K562 (cell line): Measurements from ENCODE around the gene IL1B. TPM values are rescaled to one million over a fixed set of nuclear protein-coding genes. Genes with fewer than 3 reads are reported as not detected.

Source experiments
- CHCHD3 ChIP-seq: fragments of 250-450 bp; sonication (Bioruptor Pico); IDR thresholded peaks from 2 replicates; pipeline ENCODE4 v2.1.2; 2022; ENCODE audit warnings: mild to moderate bottlenecking
- DMBX1 ChIP-seq: fragments of 250-450 bp; sonication (Bioruptor Pico); IDR thresholded peaks from 2 replicates; pipeline ENCODE4 v1.8.0; 2022; ENCODE audit warnings: inconsistent platforms, mild to moderate bottlenecking, moderate library complexity, borderline replicate concordance
- ETV5 ChIP-seq: sonication (generic); formaldehyde crosslinking; IDR thresholded peaks from 2 replicates; pipeline ENCODE4 v1.4.0; 2020; ENCODE audit warnings: low read depth, mild to moderate bottlenecking, missing genetic modification reagents
- FOXO4 ChIP-seq: fragments of 450-650 bp; formaldehyde crosslinking; IDR thresholded peaks from 2 replicates; pipeline ENCODE4 v1.4.0; 2020; ENCODE audit warnings: mild to moderate bottlenecking, moderate library complexity
- GATAD2A ChIP-seq: fragments of 450-650 bp; IDR thresholded peaks from 2 replicates; pipeline ENCODE4 v1.6.1; 2017
- HDGF ChIP-seq: fragments of 450-650 bp; IDR thresholded peaks from 2 replicates; pipeline ENCODE4 v1.6.1; 2016
- HMBOX1 ChIP-seq: sonication (generic); IDR thresholded peaks from 2 replicates; pipeline ENCODE4 v1.6.1; 2016
- ILF3 ChIP-seq: fragments of 450-650 bp; IDR thresholded peaks from 2 replicates; pipeline ENCODE4 v1.6.1; 2018; ENCODE audit warnings: antibody characterized with exemption, mild to moderate bottlenecking, moderate library complexity, borderline replicate concordance
- MITF ChIP-seq: IDR thresholded peaks from 2 replicates; pipeline ENCODE4 v1.6.1; 2014; ENCODE audit warnings: antibody characterized with exemption
- MNT ChIP-seq, 2 experiments: fragments of 450-650 bp; conservative IDR thresholded peaks; 2 replicates each; pipeline ENCODE4 v1.6.1; 2017; ENCODE audit warnings: mild to moderate bottlenecking in 2 of 2, moderate library complexity in 2 of 2
- OTX1 ChIP-seq: fragments of 450-650 bp; formaldehyde crosslinking; IDR thresholded peaks from 2 replicates; pipeline ENCODE4 v1.4.0; 2022; ENCODE audit warnings: mild to moderate bottlenecking
- RBM22 ChIP-seq: fragments of 200-400 bp; formaldehyde crosslinking; IDR thresholded peaks from 2 replicates; pipeline ENCODE4 v1.6.1; 2018; ENCODE audit warnings: low read length, low read depth; ENCODE audit not compliant: poor library complexity, severe bottlenecking
- TRIM28 ChIP-seq: fragments of 450-650 bp; IDR thresholded peaks from 2 replicates; pipeline ENCODE4 v1.6.1; 2017
- USF1 ChIP-seq: sonication (generic); formaldehyde crosslinking; IDR thresholded peaks from 2 replicates; pipeline ENCODE4 v1.9.0; 2022; ENCODE audit warnings: mild to moderate bottlenecking, missing genetic modification reagents
- ZHX1 ChIP-seq: fragments of 150-350 bp; conservative IDR thresholded peaks from 2 replicates; pipeline ENCODE4 v1.6.1; 2014; ENCODE audit warnings: low read length
- ZNF212 ChIP-seq: fragments of 450-650 bp; formaldehyde crosslinking; IDR thresholded peaks from 2 replicates; pipeline ENCODE4 v1.4.0; 2020; ENCODE audit warnings: mild to moderate bottlenecking
- ZNF239 ChIP-seq: fragments of 250-450 bp; sonication (Bioruptor Pico); IDR thresholded peaks from 2 replicates; pipeline ENCODE4 v1.4.0; 2020; ENCODE audit warnings: mild to moderate bottlenecking
- ZNF3 ChIP-seq: fragments of 250-450 bp; sonication (Bioruptor Pico); IDR thresholded peaks from 2 replicates; pipeline ENCODE4 v1.5.0; 2021; ENCODE audit warnings: mild to moderate bottlenecking, moderate library complexity
- ZNF584 ChIP-seq: fragments of 200-800 bp; sonication (Bioruptor generic); IDR thresholded peaks from 2 replicates; pipeline ENCODE4 v1.6.1; 2016; ENCODE audit warnings: low read depth, mild to moderate bottlenecking, missing genetic modification characterization, missing compliant biosample characterization
- polyA plus RNA-seq, 8 experiments: library from polyadenylated mRNA; depleted of rRNA in 4 of 8; stranded (reverse) in 5 of 8; unstranded in 3 of 8; fragments of >200 nt; fragmentation: Nextera tagmentation in 2 of 8; fragmentation: Illumina TruSeq in 1 of 8; extraction: Ambion mirVana in 2 of 8; extraction: Trizol in 1 of 8; gene quantifications; 2 replicates each; pipeline versions ENCODE4 v1.2.1 to v1.2.3, GENCODE V29; 2011 to 2014; ENCODE audit warnings: inconsistent platforms in 1 of 8, missing spikeins in 1 of 8
- total RNA-seq, 7 experiments: library from RNA; depleted of rRNA in 6 of 7; stranded (reverse); fragments of >200 nt in 6 of 7; fragmentation: Illumina TruSeq in 2 of 7; extraction: Trizol in 2 of 7; gene quantifications; 2 replicates each; pipeline versions ENCODE4 v1.2.1 to v1.2.3, GENCODE V29; 2011 to 2021; ENCODE audit warnings: low replicate concordance in 1 of 7

Gene IL1B
- total and polyA plus RNA-seq, 9 of the 15 experiments (the other 6 are each of a cell fraction or from before 2014, with no cell fraction given) = 0.29 TPM; not detected in 8

- TF ChIP-seq ZHX1 (no peak), ZNF239 (CRISPR knock-in tag) (peak; percentile 46), ZNF584 (CRISPR knock-in tag) (peak; percentile 82; the same call in 1 of the 2 replicates), ETV5 (CRISPR knock-in tag) (no peak), GATAD2A (peak; percentile 23; the same call in 1 of the 2 replicates), ILF3 (no peak), ZNF212 (CRISPR knock-in tag) (no peak), OTX1 (CRISPR knock-in tag) (no peak), USF1 (CRISPR knock-in tag) (no peak), HDGF (no peak), ZNF3 (CRISPR knock-in tag) (no peak), RBM22 (no peak), MNT (conservative IDR thresholded peaks at IDR 0.05) (no peak), TRIM28 (no peak), CHCHD3 (no peak), MITF (no peak), FOXO4 (CRISPR knock-in tag) (no peak), DMBX1 (CRISPR knock-in tag) (peak; percentile 87), HMBOX1 (no peak)
These were observed 43.1 kb downstream of the IL1B start (continued) for GRCh38 chr2:112793449-112793978.
